ENCODE measurements around the gene NUP93. TPM values are rescaled to one million over a fixed set of nuclear protein-coding genes. Genes with fewer than 3 reads are reported as not detected.

Gene NUP93
- total and polyA plus RNA-seq, 2 donors (not counting 3 experiments of a cell fraction or from before 2014, with no cell fraction given) = 62.3 to 124 TPM

- Histone ChIP-seq H3K4me2 (ENCODE audit: insufficient read depth, low read length) (no peak overlapping the region), H3K9me3 (replicated peaks; ENCODE audit: control insufficient read depth, insufficient read depth, low read length) (no peaks in the 10 kb centered on the region), H3K4me1 (ENCODE audit: control insufficient read depth, extremely low read depth, insufficient read depth, low read length) (peaks cover 15% of the 10 kb centered on the region), H3K9ac (replicated peaks; ENCODE audit: extremely low read depth, insufficient read depth, low read length) (no peak overlapping the region), H4K20me1 (replicated peaks; ENCODE audit: control insufficient read depth, extremely low read depth, insufficient read depth, low read length) (no peaks in the 10 kb centered on the region), H3K4me3 (replicated peaks in 1 of 3; ENCODE audit: insufficient read depth in 1 of 3, low read depth in 1 of 3, low read length in 3 of 3) (no peak overlapping the region), H2AFZ (ENCODE audit: low read depth, low read length) (no peak overlapping the region), H3K27me3 (ENCODE audit: control insufficient read depth in 2 of 2, insufficient read depth in 2 of 2, low read length in 2 of 2) (no peaks in the 10 kb centered on the region), H3K9me1 (replicated peaks; ENCODE audit: control insufficient read depth, extremely low read depth, insufficient read depth, low read length) (no peaks in the 10 kb centered on the region), H3K36me3 (ENCODE audit: control insufficient read depth in 2 of 2, extremely low read depth in 1 of 2, insufficient read depth in 2 of 2, low read length in 2 of 2) (no peaks in the 10 kb centered on the region), H3K27ac (ENCODE audit: insufficient read depth, low read depth, low read length) (no peak overlapping the region), H3K79me2 (ENCODE audit: control insufficient read depth, insufficient read depth, low read length) (peaks cover 64% of the 10 kb centered on the region)
- no peak for TF ChIP-seq POLR2A (IDR thresholded peaks at IDR 0.05; ENCODE audit: low read depth, low read length)
- no peak for TF ChIP-seq EZH2 (IDR thresholded peaks at IDR 0.05; ENCODE audit: borderline replicate concordance, low read depth, low read length, severe bottlenecking)
- no peak for TF ChIP-seq GATA2 (IDR thresholded peaks at IDR 0.05; ENCODE audit: insufficient read depth, insufficient read length, low read depth, low read length)
- no peak for TF ChIP-seq MAX (IDR thresholded peaks at IDR 0.05; ENCODE audit: insufficient read depth, insufficient read length)
- TF ChIP-seq POLR2AphosphoS5 (IDR thresholded peaks at IDR 0.05; ENCODE audit: insufficient read depth, low read depth, low read length) = no peak
- TF ChIP-seq CTCF (IDR thresholded peaks at IDR 0.05; ENCODE audit: extremely low read depth in 1 of 2, insufficient read depth in 1 of 2, low read depth in 1 of 2, low read length in 2 of 2) = no peak
- TF ChIP-seq JUN (IDR thresholded peaks at IDR 0.05; ENCODE audit: borderline replicate concordance, insufficient read depth, insufficient read length, low read depth) = no peak
- no peak for TF ChIP-seq MYC (IDR thresholded peaks at IDR 0.05; ENCODE audit: low read depth, low read length)
- TF ChIP-seq FOS (IDR thresholded peaks at IDR 0.05; ENCODE audit: borderline replicate concordance, insufficient read depth, low read length) = no peak
- ChIA-PET CTCF (interaction anchor here (1.0 kb wide), 1 partner anchor 10 kb away, joined by 3 read pairs; no protein-coding TSS in a partner anchor), POLR2A (no interaction called here)
- intact Hi-C loops (cut with micrococcal nuclease) = no loop called here
- no TSS peak for BruUV-seq (replicated peaks)
- DNase-seq (ENCODE audit: low read depth, low spot score) = no peak
- dilution Hi-C loops (cut with MboI; ENCODE audit: extremely low pct_ligation_motif_present, low sequenced_read_pairs) = no loop called here
- no peak for FAIRE-seq
Measured at GRCh38 chr16:56741399-56741798, 11.5 kb downstream of the NUP93 start.
